Heart left ventricle (tissue), 13 donors: Measurements from ENCODE around the gene TCEANC.

Experiments used
- POLR2A ChIP-seq, 2 donors: fragments of 450-650 bp; IDR thresholded peaks; one replicate each; pipeline ENCODE4 v1.6.1; 2017; ENCODE audit warnings: antibody characterized with exemption in 2 of 2, mild to moderate bottlenecking in 2 of 2, moderate library complexity in 2 of 2
- TF ChIP-seq, protein P1 (sequence below), 12 donors: fragments of 200-600 bp; sonication (generic) in 4 of 12; IDR thresholded peaks; one replicate each; pipeline versions ENCODE4 v1.5.0 to v1.8.0; 2018 to 2022; ENCODE audit warnings: antibody characterized with exemption in 12 of 12, mild to moderate bottlenecking in 5 of 12
- donor health status: ischemic (EF 13 %, LVEDD 7.1; RV severe dilation, severe dysfunction).
- donor health status: DM: no; HTN: yes; CAD: no.
- donor health status: DM: no; HTN: no; CAD: no.
- donor health status: ischemic (EF 25% LVEDD 6.9; RV normal size, moderate dysfunction).
- donor health status: ischemic (EF 25% LVEDD 5.7; RV mildly dilated, moderate dysfunction).
- donor health status: ischemic (EF 35%, LVEDD 5.7; RV mildly dilated, moderate dysfunction).
- donor health status: nonischemic (EF 11% LVEDD 7.7; RV severe dilation, severe dysfunction).
- donor health status: DM: yes; HTN: yes; CAD: no.
- donor health status: PGD.
- donor health status: ischemic (EF 29% LVEDD 5.4; RV normal size, mild dysfunction).
- donor health status: nonischemic (EF 23%, LVEDD 6.1; RV moderate dilation, normal function).

DNA sequence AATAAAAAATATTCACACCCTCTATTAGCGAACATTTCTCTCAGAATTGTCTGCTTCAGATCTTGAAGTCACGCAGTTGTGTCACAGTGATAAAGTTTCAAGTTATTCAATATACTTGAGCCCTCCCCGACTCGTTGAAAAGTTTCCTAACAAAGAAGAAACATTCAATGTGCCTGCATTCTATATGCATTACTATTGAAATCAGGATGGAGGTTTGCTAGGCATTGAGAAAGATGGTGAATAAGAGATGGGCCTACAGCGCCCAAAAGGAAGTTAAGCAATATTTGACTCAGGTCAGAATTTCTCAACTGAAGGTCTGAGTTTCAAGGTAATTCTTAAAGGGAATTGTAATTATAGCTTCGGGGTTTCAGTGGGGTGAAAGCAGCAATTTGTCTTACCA is 6.1 kb downstream of the TCEANC start:
- TF ChIP-seq, protein P1, sequence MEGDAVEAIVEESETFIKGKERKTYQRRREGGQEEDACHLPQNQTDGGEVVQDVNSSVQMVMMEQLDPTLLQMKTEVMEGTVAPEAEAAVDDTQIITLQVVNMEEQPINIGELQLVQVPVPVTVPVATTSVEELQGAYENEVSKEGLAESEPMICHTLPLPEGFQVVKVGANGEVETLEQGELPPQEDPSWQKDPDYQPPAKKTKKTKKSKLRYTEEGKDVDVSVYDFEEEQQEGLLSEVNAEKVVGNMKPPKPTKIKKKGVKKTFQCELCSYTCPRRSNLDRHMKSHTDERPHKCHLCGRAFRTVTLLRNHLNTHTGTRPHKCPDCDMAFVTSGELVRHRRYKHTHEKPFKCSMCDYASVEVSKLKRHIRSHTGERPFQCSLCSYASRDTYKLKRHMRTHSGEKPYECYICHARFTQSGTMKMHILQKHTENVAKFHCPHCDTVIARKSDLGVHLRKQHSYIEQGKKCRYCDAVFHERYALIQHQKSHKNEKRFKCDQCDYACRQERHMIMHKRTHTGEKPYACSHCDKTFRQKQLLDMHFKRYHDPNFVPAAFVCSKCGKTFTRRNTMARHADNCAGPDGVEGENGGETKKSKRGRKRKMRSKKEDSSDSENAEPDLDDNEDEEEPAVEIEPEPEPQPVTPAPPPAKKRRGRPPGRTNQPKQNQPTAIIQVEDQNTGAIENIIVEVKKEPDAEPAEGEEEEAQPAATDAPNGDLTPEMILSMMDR (IDR thresholded peaks at IDR 0.05): no peak
- no peak for TF ChIP-seq POLR2A (IDR thresholded peaks at IDR 0.05)
